Neural cell (in vitro differentiated cells): ENCODE results near the gene PDE4D. TPM values are rescaled to one million over a fixed set of nuclear protein-coding genes. Genes with fewer than 3 reads are reported as not detected.

Experiments used
- H2AFZ ChIP-seq: fragments of 200-600, 300-800 bp; sonication (generic), shearing (Covaris generic); 2 replicates; pipeline ENCODE4 v1.6.0; 2014; ENCODE audit warnings: low read depth, mild to moderate bottlenecking, antibody characterized with exemption, low read length, moderate library complexity
- H3F3A ChIP-seq: fragments of 200-600 bp; shearing (Covaris generic); 2 replicates; pipeline ENCODE4 v1.6.1; 2016; ENCODE audit warnings: mild to moderate bottlenecking, moderate library complexity, mixed read lengths, antibody characterized with exemption, low read length; ENCODE audit not compliant: insufficient read depth, poor library complexity, severe bottlenecking
- H3K27ac ChIP-seq: fragments of 200-600, 300-800 bp; sonication (generic), shearing (Covaris generic); 2 replicates; pipeline ENCODE4 v1.5.1; 2014; ENCODE audit warnings: mild to moderate bottlenecking, low read length, moderate library complexity
- H3K27me3 ChIP-seq: fragments of 300-800, 200-600 bp; sonication (generic), shearing (Covaris generic); 2 replicates; pipeline ENCODE4 v1.6.0; 2014; ENCODE audit warnings: mild to moderate bottlenecking, low read depth, low read length, moderate library complexity; ENCODE audit not compliant: insufficient read depth
- H3K36me3 ChIP-seq: fragments of 300-800, 200-600 bp; sonication (generic), shearing (Covaris generic); 2 replicates; pipeline ENCODE4 v1.5.1; 2014; ENCODE audit warnings: mild to moderate bottlenecking, antibody characterized with exemption, low read length, moderate library complexity; ENCODE audit not compliant: insufficient read depth
- H3K4me2 ChIP-seq: fragments of 300-800, 200-600 bp; sonication (generic), shearing (Covaris generic); 2 replicates; pipeline ENCODE4 v1.6.0; 2014; ENCODE audit warnings: mild to moderate bottlenecking, low read length
- H3K4me3 ChIP-seq: fragments of 300-800, 200-600 bp; sonication (generic), shearing (Covaris generic); 2 replicates; pipeline ENCODE4 v1.5.1; 2014; ENCODE audit warnings: mild to moderate bottlenecking, low read length, moderate library complexity
- H3K79me2 ChIP-seq: fragments of 200-600 bp; shearing (Covaris generic); replicated peaks from 2 replicates; pipeline ENCODE4 v1.6.0; 2014; ENCODE audit warnings: mild to moderate bottlenecking, low read length, moderate library complexity; ENCODE audit not compliant: insufficient read depth
- H3K9ac ChIP-seq: fragments of 300-800, 200-600 bp; sonication (generic), shearing (Covaris generic); 2 replicates; pipeline ENCODE4 v1.6.1; 2016; ENCODE audit warnings: mild to moderate bottlenecking, low read length, mixed read lengths
- H3K9me2 ChIP-seq: fragments of 200-600 bp; shearing (Covaris generic); 2 replicates; pipeline ENCODE4 v1.6.1; 2016; ENCODE audit warnings: mild to moderate bottlenecking, low read length, mixed read lengths; ENCODE audit not compliant: insufficient read depth
- H3K9me3 ChIP-seq: fragments of 200-600, 300-800 bp; sonication (generic), shearing (Covaris generic); 2 replicates; pipeline ENCODE4 v1.6.1; 2016; ENCODE audit warnings: mild to moderate bottlenecking, mixed run types, low read length, moderate library complexity, mixed read lengths
- H4K20me1 ChIP-seq: fragments of 200-600 bp; shearing (Covaris generic); 2 replicates; pipeline ENCODE4 v1.6.1; 2016; ENCODE audit warnings: mild to moderate bottlenecking, mixed run types; ENCODE audit not compliant: insufficient read depth
- EP300 ChIP-seq: fragments of 450-650 bp; conservative IDR thresholded peaks from 2 replicates; pipeline ENCODE4 v1.6.1; 2014; ENCODE audit warnings: antibody characterized with exemption, mild to moderate bottlenecking, moderate library complexity; ENCODE audit not compliant: poor library complexity, severe bottlenecking
- EZH2 ChIP-seq: fragments of 200-600, 300-800 bp; shearing (Covaris generic), sonication (generic); IDR thresholded peaks from 2 replicates; pipeline ENCODE4 v1.6.1; 2014; ENCODE audit warnings: antibody characterized with exemption, low read length, borderline replicate concordance, mild to moderate bottlenecking; ENCODE audit not compliant: insufficient read depth, poor library complexity, severe bottlenecking
- MXI1 ChIP-seq: fragments of 450-650 bp; conservative IDR thresholded peaks from 2 replicates; pipeline ENCODE4 v1.6.1; 2014; ENCODE audit warnings: antibody characterized with exemption, mild to moderate bottlenecking; ENCODE audit not compliant: poor library complexity, severe bottlenecking
- POLR2AphosphoS5 ChIP-seq: IDR thresholded peaks from 2 replicates; pipeline ENCODE4 v1.6.1; 2012
- RAD21 ChIP-seq: fragments of 450-650 bp; conservative IDR thresholded peaks from 2 replicates; pipeline ENCODE4 v1.6.1; 2014; ENCODE audit warnings: antibody characterized with exemption, mild to moderate bottlenecking, moderate library complexity
- SMC3 ChIP-seq: fragments of 450-650 bp; conservative IDR thresholded peaks from 2 replicates; pipeline ENCODE4 v1.6.1; 2014; ENCODE audit warnings: antibody characterized with exemption, mild to moderate bottlenecking, moderate library complexity; ENCODE audit not compliant: poor library complexity
- TAF1 ChIP-seq: IDR thresholded peaks from 2 replicates; pipeline ENCODE4 v1.6.1; 2012; ENCODE audit warnings: low read depth
- polyA plus RNA-seq: library from polyadenylated mRNA; depleted of rRNA; stranded (reverse); fragments of >200 nt; gene quantifications from 2 replicates; pipeline ENCODE4 v1.2.3, GENCODE V29; 2014
- TF ChIP-seq, protein P1 (sequence below): fragments of 450-650 bp; IDR thresholded peaks from 2 replicates; pipeline ENCODE4 v1.5.1; 2014; ENCODE audit warnings: antibody characterized with exemption, mild to moderate bottlenecking, moderate library complexity; ENCODE audit not compliant: poor library complexity, severe bottlenecking
- TF ChIP-seq, protein P2 (sequence below): IDR thresholded peaks from 2 replicates; pipeline ENCODE4 v1.6.1; 2012; ENCODE audit warnings: borderline replicate concordance

Gene PDE4D
- polyA plus RNA-seq, 1 donor from 2014 or later, result 42.8 TPM

DNA sequence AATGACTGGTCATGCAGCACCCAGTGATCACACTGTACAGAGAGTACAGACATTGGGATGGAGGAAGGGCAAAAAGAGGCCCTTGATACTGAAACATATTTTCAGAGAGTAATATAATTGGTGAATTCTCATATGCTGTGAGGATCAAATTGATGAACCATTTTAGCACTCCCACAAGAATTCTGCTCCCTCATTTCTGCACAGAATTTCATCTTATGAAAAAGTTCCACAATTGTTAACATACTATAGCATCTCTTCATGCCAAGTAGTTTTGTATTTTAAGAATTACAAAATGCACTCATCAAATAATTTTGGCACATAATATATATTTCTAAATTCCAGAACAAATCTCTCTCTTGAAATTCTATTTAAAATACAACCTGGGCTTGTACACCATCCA, 351.2 kb downstream of the PDE4D start:
- Histone ChIP-seq H4K20me1 (no peaks in the 10 kb centered on the region), H2AFZ (no peak overlapping the region), H3F3A (no peaks in the 10 kb centered on the region), H3K4me2 (no peak overlapping the region), H3K9ac (no peak overlapping the region), H3K27ac (no peak overlapping the region), H3K27me3 (no peaks in the 10 kb centered on the region), H3K36me3 (no peaks in the 10 kb centered on the region), H3K79me2 (no peaks in the 10 kb centered on the region), H3K9me3 (no peaks in the 10 kb centered on the region), H3K9me2 (no peaks in the 10 kb centered on the region), H3K4me3 (no peak overlapping the region)
- TF ChIP-seq SMC3 (no peak), TAF1 (no peak), EP300 (no peak), MXI1 (no peak), RAD21 (no peak), EZH2 (no peak), POLR2AphosphoS5 (no peak)
- TF ChIP-seq, protein P1, sequence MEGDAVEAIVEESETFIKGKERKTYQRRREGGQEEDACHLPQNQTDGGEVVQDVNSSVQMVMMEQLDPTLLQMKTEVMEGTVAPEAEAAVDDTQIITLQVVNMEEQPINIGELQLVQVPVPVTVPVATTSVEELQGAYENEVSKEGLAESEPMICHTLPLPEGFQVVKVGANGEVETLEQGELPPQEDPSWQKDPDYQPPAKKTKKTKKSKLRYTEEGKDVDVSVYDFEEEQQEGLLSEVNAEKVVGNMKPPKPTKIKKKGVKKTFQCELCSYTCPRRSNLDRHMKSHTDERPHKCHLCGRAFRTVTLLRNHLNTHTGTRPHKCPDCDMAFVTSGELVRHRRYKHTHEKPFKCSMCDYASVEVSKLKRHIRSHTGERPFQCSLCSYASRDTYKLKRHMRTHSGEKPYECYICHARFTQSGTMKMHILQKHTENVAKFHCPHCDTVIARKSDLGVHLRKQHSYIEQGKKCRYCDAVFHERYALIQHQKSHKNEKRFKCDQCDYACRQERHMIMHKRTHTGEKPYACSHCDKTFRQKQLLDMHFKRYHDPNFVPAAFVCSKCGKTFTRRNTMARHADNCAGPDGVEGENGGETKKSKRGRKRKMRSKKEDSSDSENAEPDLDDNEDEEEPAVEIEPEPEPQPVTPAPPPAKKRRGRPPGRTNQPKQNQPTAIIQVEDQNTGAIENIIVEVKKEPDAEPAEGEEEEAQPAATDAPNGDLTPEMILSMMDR, result no peak
- TF ChIP-seq, protein P2, sequence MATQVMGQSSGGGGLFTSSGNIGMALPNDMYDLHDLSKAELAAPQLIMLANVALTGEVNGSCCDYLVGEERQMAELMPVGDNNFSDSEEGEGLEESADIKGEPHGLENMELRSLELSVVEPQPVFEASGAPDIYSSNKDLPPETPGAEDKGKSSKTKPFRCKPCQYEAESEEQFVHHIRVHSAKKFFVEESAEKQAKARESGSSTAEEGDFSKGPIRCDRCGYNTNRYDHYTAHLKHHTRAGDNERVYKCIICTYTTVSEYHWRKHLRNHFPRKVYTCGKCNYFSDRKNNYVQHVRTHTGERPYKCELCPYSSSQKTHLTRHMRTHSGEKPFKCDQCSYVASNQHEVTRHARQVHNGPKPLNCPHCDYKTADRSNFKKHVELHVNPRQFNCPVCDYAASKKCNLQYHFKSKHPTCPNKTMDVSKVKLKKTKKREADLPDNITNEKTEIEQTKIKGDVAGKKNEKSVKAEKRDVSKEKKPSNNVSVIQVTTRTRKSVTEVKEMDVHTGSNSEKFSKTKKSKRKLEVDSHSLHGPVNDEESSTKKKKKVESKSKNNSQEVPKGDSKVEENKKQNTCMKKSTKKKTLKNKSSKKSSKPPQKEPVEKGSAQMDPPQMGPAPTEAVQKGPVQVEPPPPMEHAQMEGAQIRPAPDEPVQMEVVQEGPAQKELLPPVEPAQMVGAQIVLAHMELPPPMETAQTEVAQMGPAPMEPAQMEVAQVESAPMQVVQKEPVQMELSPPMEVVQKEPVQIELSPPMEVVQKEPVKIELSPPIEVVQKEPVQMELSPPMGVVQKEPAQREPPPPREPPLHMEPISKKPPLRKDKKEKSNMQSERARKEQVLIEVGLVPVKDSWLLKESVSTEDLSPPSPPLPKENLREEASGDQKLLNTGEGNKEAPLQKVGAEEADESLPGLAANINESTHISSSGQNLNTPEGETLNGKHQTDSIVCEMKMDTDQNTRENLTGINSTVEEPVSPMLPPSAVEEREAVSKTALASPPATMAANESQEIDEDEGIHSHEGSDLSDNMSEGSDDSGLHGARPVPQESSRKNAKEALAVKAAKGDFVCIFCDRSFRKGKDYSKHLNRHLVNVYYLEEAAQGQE, result no peak

DNA sequence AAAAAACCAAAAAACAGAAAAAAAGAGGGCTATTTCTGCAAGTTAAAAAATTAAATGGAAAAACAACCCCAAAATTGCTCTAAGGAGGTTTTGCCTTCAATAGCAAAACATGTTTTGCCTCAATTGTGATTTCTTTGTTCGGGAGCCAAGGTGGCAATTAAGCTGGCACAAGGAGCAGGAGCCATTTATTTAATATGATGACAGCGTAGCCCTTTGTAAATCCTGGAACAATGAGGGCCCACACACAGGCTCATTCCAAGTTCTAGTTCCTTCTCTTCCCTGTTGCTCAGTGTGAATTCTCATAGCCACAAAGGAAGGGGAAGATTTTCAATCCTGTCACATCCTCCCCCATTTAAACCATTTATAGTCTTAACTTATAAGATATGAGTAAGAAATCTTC, 353.2 kb downstream of the PDE4D start:
- no peak overlapping the region for H3K9ac ChIP-seq
- H3F3A ChIP-seq, result no peaks in the 10 kb centered on the region
- no peak for TF ChIP-seq EZH2
- no peaks in the 10 kb centered on the region for H3K79me2 ChIP-seq
- no peaks in the 10 kb centered on the region for H3K9me2 ChIP-seq
- H3K4me3 ChIP-seq, result no peak overlapping the region
- no peak overlapping the region for H3K4me2 ChIP-seq
- H3K9me3 ChIP-seq, result no peaks in the 10 kb centered on the region
- H3K27me3 ChIP-seq, result no peaks in the 10 kb centered on the region
- H3K27ac ChIP-seq, result no peak overlapping the region
- no peaks in the 10 kb centered on the region for H3K36me3 ChIP-seq
- H2AFZ ChIP-seq, result no peak overlapping the region
- no peaks in the 10 kb centered on the region for H4K20me1 ChIP-seq

DNA sequence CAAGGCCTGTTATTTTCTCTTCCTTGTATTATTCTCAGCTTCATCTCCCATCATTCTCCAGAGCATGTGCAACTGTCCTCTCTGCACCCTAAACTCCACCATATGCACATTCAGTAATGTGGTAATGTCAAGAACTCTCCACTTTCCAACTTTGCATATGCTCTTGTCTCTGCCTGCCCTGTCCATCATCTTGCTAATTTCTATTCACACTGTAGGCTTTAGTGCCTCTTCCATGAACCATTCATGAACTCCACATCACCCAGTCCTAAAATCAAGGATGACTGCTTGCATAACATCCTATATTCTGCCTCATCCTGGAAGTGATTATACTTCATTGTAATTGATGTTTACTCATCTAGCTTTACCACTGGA, 354.8 kb downstream of the PDE4D start:
- H3K4me3 ChIP-seq, result no peak overlapping the region
- no peaks in the 10 kb centered on the region for H3K9me2 ChIP-seq
- no peak overlapping the region for H3K27ac ChIP-seq
- H3K9ac ChIP-seq, result no peak overlapping the region
- H4K20me1 ChIP-seq, result no peaks in the 10 kb centered on the region
- no peaks in the 10 kb centered on the region for H3K27me3 ChIP-seq
- H3K79me2 ChIP-seq, result no peaks in the 10 kb centered on the region
- H2AFZ ChIP-seq, result no peak overlapping the region
- H3K36me3 ChIP-seq, result no peaks in the 10 kb centered on the region
- no peak for TF ChIP-seq MXI1
- no peak for TF ChIP-seq TAF1
- TF ChIP-seq, protein P1, result no peak
- no peak for TF ChIP-seq SMC3
- H3K9me3 ChIP-seq, result no peaks in the 10 kb centered on the region
- H3K4me2 ChIP-seq, result no peak overlapping the region
- no peaks in the 10 kb centered on the region for H3F3A ChIP-seq
